22Rv1 (cell line): Measurements from ENCODE around the gene CDH12.
A peak's percentile ranks its signal among the peaks of the same experiment; 100 is the strongest.
"Not testable (repeated sequence)": the region's sequence is repeated elsewhere in the genome, so short reads cannot be mapped to it uniquely, and the experiment has no call there.

ENCODE experiments used
- H3K27ac ChIP-seq: fragments of 450-650 bp; 2 replicates; pipeline ENCODE4 v1.5.1; 2017
- ZFX ChIP-seq: fragments of 450-650 bp; IDR thresholded peaks from 2 replicates; pipeline ENCODE4 v1.6.1; 2017; ENCODE audit warnings: antibody characterized with exemption, borderline replicate concordance
- TF ChIP-seq, protein P1 (sequence below): fragments of 450-650 bp; IDR thresholded peaks from 2 replicates; pipeline ENCODE4 v1.5.1; 2017; ENCODE audit warnings: mild to moderate bottlenecking

Gene CDH12

DNA sequence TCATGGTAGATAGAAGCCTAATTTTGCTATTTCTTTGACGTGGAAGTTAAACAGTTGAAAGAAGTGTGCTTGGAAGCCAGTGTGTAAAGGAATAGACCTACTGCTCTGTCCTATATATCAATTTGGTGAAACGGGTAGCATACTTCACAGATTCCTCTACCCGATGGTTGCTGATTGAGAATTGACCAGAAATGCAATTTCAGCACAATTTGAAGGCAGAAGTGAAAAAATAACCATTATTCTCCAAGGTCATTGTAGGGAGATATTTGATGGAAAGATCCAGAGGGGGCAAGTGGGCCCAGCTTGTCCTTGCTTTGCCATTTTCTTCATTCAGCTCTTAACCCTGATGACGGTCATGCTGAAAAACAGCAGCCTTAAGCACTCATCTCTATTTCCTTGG, 15.3 kb downstream of the CDH12 start:
- TF ChIP-seq, protein P1, sequence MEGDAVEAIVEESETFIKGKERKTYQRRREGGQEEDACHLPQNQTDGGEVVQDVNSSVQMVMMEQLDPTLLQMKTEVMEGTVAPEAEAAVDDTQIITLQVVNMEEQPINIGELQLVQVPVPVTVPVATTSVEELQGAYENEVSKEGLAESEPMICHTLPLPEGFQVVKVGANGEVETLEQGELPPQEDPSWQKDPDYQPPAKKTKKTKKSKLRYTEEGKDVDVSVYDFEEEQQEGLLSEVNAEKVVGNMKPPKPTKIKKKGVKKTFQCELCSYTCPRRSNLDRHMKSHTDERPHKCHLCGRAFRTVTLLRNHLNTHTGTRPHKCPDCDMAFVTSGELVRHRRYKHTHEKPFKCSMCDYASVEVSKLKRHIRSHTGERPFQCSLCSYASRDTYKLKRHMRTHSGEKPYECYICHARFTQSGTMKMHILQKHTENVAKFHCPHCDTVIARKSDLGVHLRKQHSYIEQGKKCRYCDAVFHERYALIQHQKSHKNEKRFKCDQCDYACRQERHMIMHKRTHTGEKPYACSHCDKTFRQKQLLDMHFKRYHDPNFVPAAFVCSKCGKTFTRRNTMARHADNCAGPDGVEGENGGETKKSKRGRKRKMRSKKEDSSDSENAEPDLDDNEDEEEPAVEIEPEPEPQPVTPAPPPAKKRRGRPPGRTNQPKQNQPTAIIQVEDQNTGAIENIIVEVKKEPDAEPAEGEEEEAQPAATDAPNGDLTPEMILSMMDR, result no peak
- no peak for TF ChIP-seq ZFX
- no peak overlapping the region for H3K27ac ChIP-seq

GRCh38 chr5:22835686-22836085, 17.5 kb downstream of the CDH12 start:
- H3K27ac ChIP-seq, result peak overlapping the region; percentile 24; the same call in 1 of the 2 replicates
- TF ChIP-seq ZFX, result no peak
- TF ChIP-seq, protein P1, result no peak

DNA sequence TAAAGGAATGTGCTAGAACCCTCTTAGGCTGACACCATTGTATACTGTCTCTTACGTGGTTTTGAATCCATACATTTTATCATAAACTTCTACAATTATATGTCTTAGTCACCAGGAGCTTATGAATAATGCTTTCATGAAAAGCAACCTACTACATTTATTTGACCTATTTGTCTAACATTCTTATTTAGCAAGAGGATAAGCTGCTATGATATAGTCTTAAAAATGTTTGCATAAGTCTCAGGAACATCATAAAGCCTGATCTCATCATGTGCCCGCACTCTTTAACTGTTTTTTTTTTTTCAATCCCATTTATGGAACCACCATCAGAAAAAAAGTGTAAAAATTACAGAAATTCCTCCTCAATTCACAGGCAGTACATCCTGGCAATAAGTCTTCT, 59.7 kb downstream of the CDH12 start:
- H3K27ac ChIP-seq, result no peak overlapping the region
- TF ChIP-seq, protein P1, result no peak
- TF ChIP-seq ZFX, result no peak

DNA sequence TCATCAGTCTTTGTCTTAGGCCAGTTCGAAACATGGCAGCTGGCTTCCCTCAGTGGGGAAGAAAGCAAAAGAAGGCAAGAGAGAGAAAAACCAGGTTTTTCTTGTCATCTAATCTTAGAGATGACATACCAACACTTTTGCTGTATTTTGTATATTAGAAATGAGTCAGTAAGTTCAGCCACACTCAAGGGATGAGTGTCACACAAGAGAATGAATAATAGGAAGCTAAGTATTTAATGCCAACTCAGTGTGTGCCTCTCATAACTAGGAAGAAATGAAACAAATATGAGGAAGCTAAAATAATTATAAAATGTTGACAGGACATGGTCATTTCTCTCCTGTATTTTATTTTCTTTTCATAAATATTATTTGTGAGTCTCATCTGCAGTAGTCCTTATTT, 65.3 kb downstream of the CDH12 start:
- TF ChIP-seq ZFX, result no peak
- TF ChIP-seq, protein P1, result no peak
- no peak overlapping the region for H3K27ac ChIP-seq

- TF ChIP-seq, protein P1, result no peak
- TF ChIP-seq ZFX, result no peak
- no peak overlapping the region for H3K27ac ChIP-seq
Measured at GRCh38 chr5:22787398-22787797, 65.7 kb downstream of the CDH12 start.

- TF ChIP-seq, protein P1, result no peak
- TF ChIP-seq ZFX, result no peak
- H3K27ac ChIP-seq, result no peak overlapping the region
Measured at GRCh38 chr5:22780756-22781155, 72.4 kb downstream of the CDH12 start.

DNA sequence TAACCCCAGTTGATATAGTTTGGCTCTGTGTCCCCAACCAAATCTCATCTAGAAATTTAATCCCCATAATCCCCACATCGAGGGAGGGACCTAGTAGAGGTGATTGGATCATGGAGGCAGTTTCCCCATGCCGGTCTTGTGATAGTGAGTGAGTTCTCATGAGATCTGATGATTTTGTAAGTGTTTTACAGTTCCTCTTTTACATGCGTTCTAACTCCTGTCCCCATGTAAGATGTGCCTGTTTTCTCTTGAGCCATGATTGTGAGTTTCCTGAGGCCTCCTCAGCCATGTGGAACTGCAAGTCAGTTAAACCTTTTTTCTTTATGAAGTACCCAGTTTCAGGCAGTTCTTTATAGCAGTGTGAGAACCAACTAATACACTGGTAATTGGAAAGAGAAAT, 73.6 kb downstream of the CDH12 start:
- TF ChIP-seq ZFX, result no peak
- no peak overlapping the region for H3K27ac ChIP-seq

DNA sequence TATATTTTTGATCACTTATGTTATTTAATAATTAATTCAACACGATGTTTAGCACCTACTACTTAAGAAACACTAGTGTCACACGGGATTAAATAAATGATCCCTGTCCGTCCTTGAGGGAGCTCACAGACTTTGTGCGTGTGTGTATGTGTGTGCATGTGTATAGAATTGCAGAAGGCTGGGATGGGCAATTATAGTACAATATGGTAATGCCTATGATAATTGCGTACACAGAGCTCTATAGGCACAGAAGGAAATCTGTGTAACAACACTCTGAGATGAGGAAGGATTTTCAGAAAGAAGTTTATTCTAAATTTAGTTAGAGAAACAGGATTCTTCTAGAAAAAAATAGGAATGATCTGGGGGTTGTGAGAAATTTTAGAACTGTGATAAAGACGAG, 76.9 kb downstream of the CDH12 start:
- H3K27ac ChIP-seq, result no peak overlapping the region
- TF ChIP-seq, protein P1, result no peak
- TF ChIP-seq ZFX, result no peak

- not testable (repeated sequence) for H3K27ac ChIP-seq
Measured at GRCh38 chr5:22774214-22774613, 78.9 kb downstream of the CDH12 start.
